D721Med (cell line): ENCODE data around the gene KNG1.

ENCODE experiments used
- DNase-seq: peaks from one replicate; pipeline ENCODE4 v3.0.0; 2011; ENCODE audit warnings: low spot score; ENCODE audit not compliant: insufficient read length
- FAIRE-seq: peaks from 2 replicates; lab custom pipeline; 2011; peaks lifted over from hg19 to GRCh38; lab: Jason Lieb, UNC
- CTCF ChIP-seq: IDR thresholded peaks from 2 replicates; pipeline ENCODE4 v1.5.1; 2012; ENCODE audit warnings: mild to moderate bottlenecking, control low read depth; ENCODE audit not compliant: insufficient read depth; ENCODE audit errors: missing control alignments

The KNG1 gene

DNA sequence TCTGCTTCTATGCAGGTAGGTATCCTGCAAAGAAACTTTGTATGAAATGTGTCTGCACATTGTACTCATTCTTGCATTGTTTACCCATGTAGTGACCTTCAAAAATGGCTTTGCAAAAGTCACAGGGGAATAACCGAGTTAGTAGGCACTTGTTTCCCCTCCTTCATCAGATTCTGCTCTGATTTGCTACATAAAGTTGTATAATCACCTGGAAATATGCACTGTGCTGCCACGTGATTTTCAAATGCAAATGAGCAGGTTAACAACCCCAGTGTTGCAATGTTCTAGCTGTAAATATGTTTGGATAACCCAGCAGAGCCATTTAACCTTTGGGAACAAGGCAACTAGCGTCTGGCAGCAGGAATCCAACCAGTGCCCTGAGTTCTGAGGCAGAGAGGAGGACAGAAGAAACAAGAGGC, at the start of gene KNG1:
Gene KNG1, plus strand, starts transcription at position 321 of the 419 bp plus-strand sequence. CDS start 184 bp downstream, outside the sequence.
- no peak for DNase-seq
- TF ChIP-seq CTCF: no peak
- FAIRE-seq: no peak

GRCh38 chr3:186668426-186668825, 48.7 kb upstream of the KNG1 start:
- no peak for FAIRE-seq

GRCh38 chr3:186669378-186670084, 47.6 kb upstream of the KNG1 start:
- TF ChIP-seq CTCF: no peak
- FAIRE-seq (no peak), DNase-seq (no peak)

More at GRCh38 chr3:186668426-186668825, 48.7 kb upstream of the KNG1 start:
- TF ChIP-seq CTCF: no peak
- DNase-seq: no peak

- DNase-seq (no peak), FAIRE-seq (no peak)
- TF ChIP-seq CTCF: no peak
Observed at GRCh38 chr3:186670155-186670554, 47.0 kb upstream of the KNG1 start.

DNA sequence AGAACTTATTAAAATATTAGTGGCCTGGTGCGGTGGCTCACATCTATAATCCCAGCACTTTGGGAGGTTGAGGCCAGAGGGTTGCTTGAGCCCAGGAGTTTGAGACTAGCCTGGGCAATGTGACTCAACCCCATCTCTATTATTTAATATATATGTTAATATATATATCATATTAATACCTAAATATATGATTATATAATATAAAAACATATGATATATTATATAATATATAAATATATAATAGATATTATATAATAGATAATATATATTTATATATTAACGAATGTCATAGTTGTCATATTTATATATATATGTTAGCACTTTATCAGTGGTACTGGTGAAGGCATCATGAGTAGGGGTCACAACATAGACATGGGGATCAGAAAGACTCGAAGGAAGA, 46.1 kb upstream of the KNG1 start:
- FAIRE-seq (no peak), DNase-seq (no peak)

GRCh38 chr3:186678604-186679003, 38.6 kb upstream of the KNG1 start:
- FAIRE-seq (no peak), DNase-seq (no peak)
- no peak for TF ChIP-seq CTCF

More for the DNA sequence above, 46.1 kb upstream of the KNG1 start:
- no peak for TF ChIP-seq CTCF

DNA sequence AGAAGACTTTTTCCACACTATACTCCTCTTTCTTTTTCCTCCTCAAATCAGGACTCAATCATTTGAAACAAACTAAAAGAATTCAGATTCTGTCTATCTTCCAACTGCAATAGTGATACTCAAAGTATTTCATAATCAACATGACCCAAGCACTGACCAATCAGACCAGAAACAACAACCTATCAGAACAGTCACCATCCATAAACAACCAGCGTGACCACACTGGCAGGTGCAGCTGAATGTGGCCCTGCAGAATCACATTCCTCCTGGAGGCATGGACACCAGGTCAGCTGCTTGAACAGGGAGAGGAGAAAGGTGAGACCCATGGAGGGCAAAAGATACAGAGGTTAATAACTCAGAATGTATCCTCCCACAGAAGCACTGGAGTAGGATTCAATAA, 38.0 kb upstream of the KNG1 start:
- FAIRE-seq: no peak
- TF ChIP-seq CTCF: no peak
- DNase-seq: no peak
